H1 (cell line): ENCODE results near the gene HBS1L.

Experiments used
- CTCF ChIP-seq, 3 experiments: IDR thresholded peaks; 1 replicate in 2 of 3; 2 replicates in 1 of 3; pipeline versions ENCODE4 v1.5.1 to v1.6.1; 2011; ENCODE audit warnings: low read length in 3 of 3, mild to moderate bottlenecking in 3 of 3, inconsistent platforms in 2 of 3, low read depth in 1 of 3, moderate library complexity in 1 of 3; ENCODE audit not compliant: insufficient read depth in 1 of 3; ENCODE audit errors: control extremely low read depth in 1 of 3
- POLR2A ChIP-seq, 2 experiments: IDR thresholded peaks; 1 replicate in 1 of 2; 2 replicates in 1 of 2; pipeline ENCODE4 v1.6.1; 2011; ENCODE audit warnings: low read depth in 2 of 2, low read length in 2 of 2, mild to moderate bottlenecking in 2 of 2; ENCODE audit errors: control extremely low read depth in 1 of 2
- TEAD4 ChIP-seq: IDR thresholded peaks from 2 replicates; pipeline ENCODE4 v1.6.1; 2012; ENCODE audit warnings: low read depth, low read length, inconsistent platforms, mixed read lengths
- USF2 ChIP-seq: IDR thresholded peaks from 2 replicates; pipeline ENCODE4 v1.6.1; 2011; ENCODE audit warnings: low read length, improper control_type of control experiment

GRCh38 chr6:135054226-135054568 lies 425 bp downstream of the HBS1L start:
- TF ChIP-seq CTCF (IDR thresholded peaks at IDR 0.05; ENCODE audit: control extremely low read depth in 1 of 3, insufficient read depth in 1 of 3, low read depth in 1 of 3, low read length in 3 of 3) (no peak), POLR2A (IDR thresholded peaks at IDR 0.05; ENCODE audit: control extremely low read depth in 1 of 2, low read depth in 2 of 2, low read length in 2 of 2) (no peak; a peak in 1 of 3 replicates), TEAD4 (no peak), USF2 (no peak)
